ENCODE measurements around the gene PELI2.

Gene PELI2

GRCh38 chr14:56119201-56119981 is 1.2 kb downstream of the PELI2 start:
- Histone ChIP-seq H3K27ac (ENCODE audit: low read length) (no peak overlapping the region), H3K27me3 (ENCODE audit: control insufficient read depth, insufficient read depth, low read length) (peaks cover 2% of the 10 kb centered on the region; the same call in 1 of the 2 replicates), H3K9me3 (ENCODE audit: control insufficient read depth, insufficient read depth, low read length) (no peaks in the 10 kb centered on the region), H3K36me3 (ENCODE audit: control insufficient read depth, insufficient read depth, low read length) (no peaks in the 10 kb centered on the region), H3K4me3 (ENCODE audit: low read length) (peak overlapping the region; percentile 94), H3K4me1 (ENCODE audit: control insufficient read depth, insufficient read depth, low read length) (peaks cover 5% of the 10 kb centered on the region)
- WGBS (ENCODE audit: insufficient coverage, insufficient read length): no CpG with 5 or more reads among the region's 53 CpGs
- DNase-seq (ENCODE audit: low read depth, low spot score): no peak

- WGBS (ENCODE audit: insufficient coverage, insufficient read length): no CpG with 5 or more reads among the region's 13 CpGs
- H3K36me3 ChIP-seq (ENCODE audit: control insufficient read depth, insufficient read depth, low read length): no peaks in the 10 kb centered on the region
- no peak overlapping the region for H3K27ac ChIP-seq (ENCODE audit: low read length)
- no peak for DNase-seq (ENCODE audit: low read depth, low spot score)
- peaks cover 7% of the 10 kb centered on the region for H3K4me1 ChIP-seq (ENCODE audit: control insufficient read depth, insufficient read depth, low read length)
- no peak overlapping the region; the same call in 1 of the 2 replicates for H3K4me3 ChIP-seq (ENCODE audit: low read length)
- no peaks in the 10 kb centered on the region for H3K9me3 ChIP-seq (ENCODE audit: control insufficient read depth, insufficient read depth, low read length)
- H3K27me3 ChIP-seq (ENCODE audit: control insufficient read depth, insufficient read depth, low read length): peaks cover 2% of the 10 kb centered on the region; the same call in 1 of the 2 replicates
These were observed 2.0 kb downstream of the PELI2 start for GRCh38 chr14:56120091-56120691.

GRCh38 chr14:56121816-56122215 is 3.6 kb downstream of the PELI2 start:
- Histone ChIP-seq H3K4me3 (ENCODE audit: low read length) (no peak overlapping the region), H3K36me3 (ENCODE audit: control insufficient read depth, insufficient read depth, low read length) (no peaks in the 10 kb centered on the region), H3K27me3 (ENCODE audit: control insufficient read depth, insufficient read depth, low read length) (peaks cover 2% of the 10 kb centered on the region; the same call in 1 of the 2 replicates), H3K27ac (ENCODE audit: low read length) (no peak overlapping the region), H3K9me3 (ENCODE audit: control insufficient read depth, insufficient read depth, low read length) (no peaks in the 10 kb centered on the region), H3K4me1 (ENCODE audit: control insufficient read depth, insufficient read depth, low read length) (peaks cover 7% of the 10 kb centered on the region)
- 100% methylated on average over 1 of the region's 3 CpGs for WGBS (ENCODE audit: insufficient coverage, insufficient read length)
- DNase-seq (ENCODE audit: low read depth, low spot score): no peak

GRCh38 chr14:56122301-56122700 is 4.1 kb downstream of the PELI2 start:
- DNase-seq (ENCODE audit: low read depth, low spot score): no peak
- no CpG with 5 or more reads among the region's 2 CpGs for WGBS (ENCODE audit: insufficient coverage, insufficient read length)

GRCh38 chr14:56124327-56124726 is 6.1 kb downstream of the PELI2 start:
- H3K27me3 ChIP-seq (ENCODE audit: control insufficient read depth, insufficient read depth, low read length): peaks cover 2% of the 10 kb centered on the region; the same call in 1 of the 2 replicates
- H3K27ac ChIP-seq (ENCODE audit: low read length): no peak overlapping the region
- no peak for DNase-seq (ENCODE audit: low read depth, low spot score)
- no CpG with 5 or more reads among the region's 2 CpGs for WGBS (ENCODE audit: insufficient coverage, insufficient read length)
- no peak overlapping the region for H3K4me3 ChIP-seq (ENCODE audit: low read length)
- H3K4me1 ChIP-seq (ENCODE audit: control insufficient read depth, insufficient read depth, low read length): peaks cover 10% of the 10 kb centered on the region
- H3K9me3 ChIP-seq (ENCODE audit: control insufficient read depth, insufficient read depth, low read length): no peaks in the 10 kb centered on the region
- H3K36me3 ChIP-seq (ENCODE audit: control insufficient read depth, insufficient read depth, low read length): no peaks in the 10 kb centered on the region

More at GRCh38 chr14:56122301-56122700, 4.1 kb downstream of the PELI2 start:
- Histone ChIP-seq H3K36me3 (ENCODE audit: control insufficient read depth, insufficient read depth, low read length) (no peaks in the 10 kb centered on the region), H3K4me3 (ENCODE audit: low read length) (no peak overlapping the region), H3K27ac (ENCODE audit: low read length) (no peak overlapping the region), H3K27me3 (ENCODE audit: control insufficient read depth, insufficient read depth, low read length) (peaks cover 2% of the 10 kb centered on the region; the same call in 1 of the 2 replicates), H3K9me3 (ENCODE audit: control insufficient read depth, insufficient read depth, low read length) (no peaks in the 10 kb centered on the region), H3K4me1 (ENCODE audit: control insufficient read depth, insufficient read depth, low read length) (peaks cover 7% of the 10 kb centered on the region)

GRCh38 chr14:56125772-56126636 is 7.8 kb downstream of the PELI2 start:
- no peak for DNase-seq (ENCODE audit: low read depth, low spot score)
- H3K4me3 ChIP-seq (ENCODE audit: low read length): no peak overlapping the region
- no peaks in the 10 kb centered on the region for H3K36me3 ChIP-seq (ENCODE audit: control insufficient read depth, insufficient read depth, low read length)
- no peaks in the 10 kb centered on the region for H3K27me3 ChIP-seq (ENCODE audit: control insufficient read depth, insufficient read depth, low read length)
- WGBS (ENCODE audit: insufficient coverage, insufficient read length): no CpG with 5 or more reads among the region's 12 CpGs
- H3K4me1 ChIP-seq (ENCODE audit: control insufficient read depth, insufficient read depth, low read length): peaks cover 11% of the 10 kb centered on the region
- H3K27ac ChIP-seq (ENCODE audit: low read length): no peak overlapping the region
- H3K9me3 ChIP-seq (ENCODE audit: control insufficient read depth, insufficient read depth, low read length): no peaks in the 10 kb centered on the region

GRCh38 chr14:56126637-56126913 is 8.4 kb downstream of the PELI2 start:
- DNase-seq (ENCODE audit: low read depth, low spot score): no peak
- no peaks in the 10 kb centered on the region for H3K36me3 ChIP-seq (ENCODE audit: control insufficient read depth, insufficient read depth, low read length)
- H3K4me3 ChIP-seq (ENCODE audit: low read length): no peak overlapping the region
- WGBS (ENCODE audit: insufficient coverage, insufficient read length): 100% methylated on average over 1 of the region's 2 CpGs
- no peaks in the 10 kb centered on the region for H3K27me3 ChIP-seq (ENCODE audit: control insufficient read depth, insufficient read depth, low read length)
- no peaks in the 10 kb centered on the region for H3K9me3 ChIP-seq (ENCODE audit: control insufficient read depth, insufficient read depth, low read length)
- peaks cover 11% of the 10 kb centered on the region for H3K4me1 ChIP-seq (ENCODE audit: control insufficient read depth, insufficient read depth, low read length)
- H3K27ac ChIP-seq (ENCODE audit: low read length): no peak overlapping the region

- H3K27ac ChIP-seq (ENCODE audit: low read length): no peak overlapping the region
These were observed 8.9 kb downstream of the PELI2 start for GRCh38 chr14:56127156-56127555.

GRCh38 chr14:56129092-56129491 is 10.9 kb downstream of the PELI2 start:
- WGBS (ENCODE audit: insufficient coverage, insufficient read length): no CpG with 5 or more reads among the region's 3 CpGs
- Histone ChIP-seq H3K4me1 (ENCODE audit: control insufficient read depth, insufficient read depth, low read length) (peaks cover 11% of the 10 kb centered on the region), H3K4me3 (ENCODE audit: low read length) (no peak overlapping the region), H3K27me3 (ENCODE audit: control insufficient read depth, insufficient read depth, low read length) (no peaks in the 10 kb centered on the region), H3K36me3 (ENCODE audit: control insufficient read depth, insufficient read depth, low read length) (no peaks in the 10 kb centered on the region), H3K9me3 (ENCODE audit: control insufficient read depth, insufficient read depth, low read length) (no peaks in the 10 kb centered on the region), H3K27ac (ENCODE audit: low read length) (no peak overlapping the region)
- no peak for DNase-seq (ENCODE audit: low read depth, low spot score)

More at GRCh38 chr14:56127156-56127555, 8.9 kb downstream of the PELI2 start:
- H3K36me3 ChIP-seq (ENCODE audit: control insufficient read depth, insufficient read depth, low read length): no peaks in the 10 kb centered on the region
- H3K4me3 ChIP-seq (ENCODE audit: low read length): no peak overlapping the region
- no CpG with 5 or more reads among the region's 3 CpGs for WGBS (ENCODE audit: insufficient coverage, insufficient read length)
- no peaks in the 10 kb centered on the region for H3K9me3 ChIP-seq (ENCODE audit: control insufficient read depth, insufficient read depth, low read length)
- DNase-seq (ENCODE audit: low read depth, low spot score): no peak
- H3K4me1 ChIP-seq (ENCODE audit: control insufficient read depth, insufficient read depth, low read length): peaks cover 11% of the 10 kb centered on the region
- H3K27me3 ChIP-seq (ENCODE audit: control insufficient read depth, insufficient read depth, low read length): no peaks in the 10 kb centered on the region

GRCh38 chr14:56129933-56130332 is 11.7 kb downstream of the PELI2 start:
- no peaks in the 10 kb centered on the region for H3K27me3 ChIP-seq (ENCODE audit: control insufficient read depth, insufficient read depth, low read length)
- no peak overlapping the region for H3K27ac ChIP-seq (ENCODE audit: low read length)
- no peak for DNase-seq (ENCODE audit: low read depth, low spot score)
- no CpG with 5 or more reads among the region's 4 CpGs for WGBS (ENCODE audit: insufficient coverage, insufficient read length)
- peaks cover 10% of the 10 kb centered on the region for H3K4me1 ChIP-seq (ENCODE audit: control insufficient read depth, insufficient read depth, low read length)
- no peaks in the 10 kb centered on the region for H3K9me3 ChIP-seq (ENCODE audit: control insufficient read depth, insufficient read depth, low read length)
- no peak overlapping the region for H3K4me3 ChIP-seq (ENCODE audit: low read length)
- H3K36me3 ChIP-seq (ENCODE audit: control insufficient read depth, insufficient read depth, low read length): no peaks in the 10 kb centered on the region
